Left cardiac atrium (tissue), 4 donors: ENCODE results near the gene SMIM20. TPM values are rescaled to one million over a fixed set of nuclear protein-coding genes. Genes with fewer than 3 reads are reported as not detected.

Source experiments
- ATAC-seq, 2 donors: fragments of 200-7000 bp; cut with Tn5 transposase; one replicate each; pipeline ENCODE4 v1.9.1; 2020; ENCODE audit warnings: mild to moderate bottlenecking in 2 of 2, moderate library complexity in 2 of 2
- DNase-seq: peaks from one replicate; pipeline ENCODE4 v3.0.0-alpha.2; 2020
- intact Hi-C, 2 donors: fragments of 100-400 bp; cut with DNase I; formaldehyde crosslinking; loops; one replicate each; pipeline versions ENCODE4 v1.14.1 to v1.15.1; 2022 to 2023
- total RNA-seq, 2 donors: library from RNA; stranded (reverse); fragmentation: NEBNext Ultra II Directional; extraction: Animal tissue kit (Norgen Biotek cat#: 25700); gene quantifications; one replicate each; pipeline ENCODE4 v1.2.1, GENCODE V29; 2021
- donor health status: DM: no; HTN: yes; CAD: no.
- donor health status: DM: no; HTN: yes; CAD: no; lungs with severe emphysema.
- donor health status: DM: yes; HTN: yes; CAD: no.
- donor health status: Dilated cardiomyopathy.

Gene SMIM20
- total RNA-seq, 2 donors from 2014 or later = 26.6 to 34.2 TPM

GRCh38 chr4:25948051-25948450 lies 34.0 kb downstream of the SMIM20 start:
- DNase-seq (no peak), ATAC-seq (no peak)
- intact Hi-C loops = no loop called here

GRCh38 chr4:25949173-25949748 lies 35.2 kb downstream of the SMIM20 start:
- DNase-seq (no peak), ATAC-seq (no peak)
- intact Hi-C loops = no loop called here

- DNase-seq = no peak
- intact Hi-C loops = no loop called here
- no peak for ATAC-seq
Observed at GRCh38 chr4:25949994-25950393, 36.0 kb downstream of the SMIM20 start.

- intact Hi-C loops = no loop called here
- DNase-seq (no peak), ATAC-seq (peak in 1 of 2 donors; percentile 55)
Observed at GRCh38 chr4:25950461-25951389, 36.7 kb downstream of the SMIM20 start.

- ATAC-seq = no peak
- intact Hi-C loops = no loop called here
- no peak for DNase-seq
Observed at GRCh38 chr4:25951390-25951952, 37.5 kb downstream of the SMIM20 start.

- DNase-seq (peak; percentile 40), ATAC-seq (peak in 1 of 2 donors; percentile 79)
Observed at GRCh38 chr4:25953740-25954139, 39.7 kb downstream of the SMIM20 start.

GRCh38 chr4:25954293-25954904 lies 40.4 kb downstream of the SMIM20 start:
- ATAC-seq = no peak
- intact Hi-C loops = no loop called here
- DNase-seq = no peak

More at GRCh38 chr4:25953740-25954139, 39.7 kb downstream of the SMIM20 start:
- intact Hi-C loops = no loop called here

GRCh38 chr4:25955705-25956104 lies 41.7 kb downstream of the SMIM20 start:
- DNase-seq = no peak
- intact Hi-C loops = no loop called here
- ATAC-seq = no peak

GRCh38 chr4:25956260-25956659 lies 42.2 kb downstream of the SMIM20 start:
- DNase-seq = no peak
- no peak for ATAC-seq
- intact Hi-C loops = no loop called here

- no peak for DNase-seq
- intact Hi-C loops = no loop called here
- no peak for ATAC-seq
Observed at GRCh38 chr4:25958110-25958509, 44.1 kb downstream of the SMIM20 start.

GRCh38 chr4:25962393-25962792 lies 48.4 kb downstream of the SMIM20 start:
- ATAC-seq (no peak), DNase-seq (no peak)
- intact Hi-C loops = no loop called here

- DNase-seq (no peak), ATAC-seq (no peak)
- intact Hi-C loops = no loop called here
Observed at GRCh38 chr4:25965629-25966028, 51.6 kb downstream of the SMIM20 start.

GRCh38 chr4:25966171-25966570 lies 52.2 kb downstream of the SMIM20 start:
- ATAC-seq = no peak
- DNase-seq = no peak
- intact Hi-C loops = no loop called here

- ATAC-seq (no peak), DNase-seq (no peak)
- intact Hi-C loops = no loop called here
Observed at GRCh38 chr4:25969374-25970155, 55.5 kb downstream of the SMIM20 start.

- ATAC-seq (peak; percentile 64 to 85), DNase-seq (no peak)
- intact Hi-C loops = no loop called here
Observed at GRCh38 chr4:25970226-25970675, 56.2 kb downstream of the SMIM20 start.

- intact Hi-C loops = no loop called here
- DNase-seq (no peak), ATAC-seq (peak; percentile 24 to 39)
Observed at GRCh38 chr4:25970691-25971432, 56.8 kb downstream of the SMIM20 start.

- intact Hi-C loops = no loop called here
- ATAC-seq (no peak), DNase-seq (no peak)
Observed at GRCh38 chr4:25972366-25972765, 58.3 kb downstream of the SMIM20 start.

- no peak for DNase-seq
- intact Hi-C loops = no loop called here
- peak in 1 of 2 donors; percentile 8 for ATAC-seq
Observed at GRCh38 chr4:25972984-25973745, 59.1 kb downstream of the SMIM20 start.
